ENCODE measurements around the gene DNHD1.

Gene DNHD1

GRCh38 chr11:6611092-6611962 is 114.2 kb downstream of the DNHD1 start:
- DNase-seq (ENCODE audit: low read depth, low spot score) = peak; percentile 30

DNA sequence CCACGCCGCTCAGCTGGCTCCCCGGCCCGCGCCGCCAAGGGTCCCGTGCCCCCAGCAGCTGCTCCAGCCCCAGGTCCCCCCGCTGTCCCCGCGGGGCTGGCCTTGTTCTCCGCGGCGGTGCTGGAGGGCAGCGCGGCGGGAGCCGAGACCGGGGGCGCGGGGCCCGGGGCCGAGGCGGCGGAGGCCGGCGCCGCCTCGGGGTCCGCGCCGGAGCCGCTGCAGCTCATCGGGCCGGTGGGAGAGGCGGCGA is 114.8 kb downstream of the DNHD1 start:
- no peak for DNase-seq (ENCODE audit: low read depth, low spot score)

GRCh38 chr11:6612213-6613041 is 115.3 kb downstream of the DNHD1 start, which contains the start of gene TAF10:
Gene TAF10, minus strand, starts transcription at chr11:6612216. Its CDS starts 27 bp downstream, at chr11:6612189.
- peak; percentile 97 for DNase-seq (ENCODE audit: low read depth, low spot score)

DNA sequence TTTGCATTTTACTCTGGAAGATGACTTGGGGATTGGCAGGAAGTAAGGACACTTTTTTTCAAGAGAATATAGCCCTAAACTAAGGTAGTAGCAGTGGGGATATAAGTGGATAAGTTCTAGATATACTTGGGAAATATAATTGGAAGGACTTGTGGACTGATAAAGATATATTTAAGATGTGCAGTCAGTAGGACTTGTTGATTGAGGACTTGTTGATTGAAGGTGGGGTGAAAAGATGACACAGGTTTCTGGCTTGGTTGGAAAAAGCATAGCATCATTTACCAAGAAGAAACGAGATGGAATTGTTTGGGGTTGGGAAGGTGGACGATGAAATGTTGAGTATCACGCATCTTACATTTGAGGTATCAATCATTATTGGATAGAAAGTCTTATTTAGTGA is 116.4 kb downstream of the DNHD1 start:
- DNase-seq (ENCODE audit: low read depth, low spot score) = no peak

- DNase-seq (ENCODE audit: low read depth, low spot score) = no peak
Observed at GRCh38 chr11:6614446-6614845, 117.4 kb downstream of the DNHD1 start.

- no peak for DNase-seq (ENCODE audit: low read depth, low spot score)
Observed at GRCh38 chr11:6615046-6615445, 118.0 kb downstream of the DNHD1 start.

GRCh38 chr11:6615882-6616585 is 119.0 kb downstream of the DNHD1 start:
- no peak for DNase-seq (ENCODE audit: low read depth, low spot score)

DNA sequence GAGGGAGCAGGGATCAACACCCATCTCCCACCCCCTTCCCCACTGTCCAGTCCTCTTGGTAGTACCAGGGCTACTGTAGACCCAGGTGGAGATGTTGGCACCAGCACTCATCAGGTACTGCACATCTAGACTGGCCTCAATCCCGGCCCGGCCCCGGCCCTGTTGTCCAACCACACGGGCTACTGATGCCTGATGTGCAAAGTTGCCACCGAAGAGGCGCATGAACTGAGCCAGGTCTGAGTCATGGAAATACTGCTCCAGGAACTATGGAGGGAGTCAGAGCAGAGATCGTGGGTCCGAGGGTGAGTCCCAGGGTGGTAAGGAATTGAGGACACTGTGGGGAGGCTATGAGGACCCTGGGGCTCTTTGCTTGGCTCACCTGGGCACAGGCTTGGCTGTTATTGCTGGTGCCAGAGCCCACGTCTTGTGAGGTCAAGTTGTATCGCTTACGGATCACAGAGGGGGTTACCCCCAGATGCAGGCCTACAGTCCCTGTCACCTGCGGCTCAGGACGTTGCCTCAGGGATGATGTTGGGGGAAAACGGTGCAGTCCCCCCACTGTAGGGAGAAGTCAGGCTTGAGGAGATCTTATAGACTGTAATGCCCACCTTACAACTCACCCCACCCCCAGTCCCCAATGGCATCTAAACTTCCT is 119.6 kb downstream of the DNHD1 start:
- DNase-seq (ENCODE audit: low read depth, low spot score) = no peak

DNA sequence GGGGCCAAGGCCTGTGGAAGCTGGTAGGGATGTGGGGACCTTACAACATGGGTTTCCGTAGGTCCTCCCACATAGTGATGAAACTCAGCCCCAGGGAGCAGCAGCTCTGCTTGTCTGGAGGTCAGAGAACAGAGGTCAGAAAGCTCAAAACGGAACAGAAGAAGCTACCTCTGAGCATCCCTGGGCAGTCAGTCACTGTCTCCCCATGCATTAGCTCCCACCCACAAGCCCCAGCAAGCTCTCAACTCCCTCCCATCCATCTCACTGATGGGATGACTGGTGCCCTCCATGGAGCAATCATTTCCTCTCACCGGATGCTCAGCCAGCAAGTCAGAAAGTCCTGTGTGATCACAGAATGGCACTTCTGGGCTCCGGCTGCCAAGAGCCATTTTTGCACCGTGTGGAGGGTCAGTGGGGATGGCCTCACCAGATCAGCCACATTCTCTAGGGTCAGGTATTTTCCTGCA is 120.3 kb downstream of the DNHD1 start:
- DNase-seq (ENCODE audit: low read depth, low spot score) = no peak

GRCh38 chr11:6618117-6619003 is 121.3 kb downstream of the DNHD1 start:
- no peak for DNase-seq (ENCODE audit: low read depth, low spot score)

DNA sequence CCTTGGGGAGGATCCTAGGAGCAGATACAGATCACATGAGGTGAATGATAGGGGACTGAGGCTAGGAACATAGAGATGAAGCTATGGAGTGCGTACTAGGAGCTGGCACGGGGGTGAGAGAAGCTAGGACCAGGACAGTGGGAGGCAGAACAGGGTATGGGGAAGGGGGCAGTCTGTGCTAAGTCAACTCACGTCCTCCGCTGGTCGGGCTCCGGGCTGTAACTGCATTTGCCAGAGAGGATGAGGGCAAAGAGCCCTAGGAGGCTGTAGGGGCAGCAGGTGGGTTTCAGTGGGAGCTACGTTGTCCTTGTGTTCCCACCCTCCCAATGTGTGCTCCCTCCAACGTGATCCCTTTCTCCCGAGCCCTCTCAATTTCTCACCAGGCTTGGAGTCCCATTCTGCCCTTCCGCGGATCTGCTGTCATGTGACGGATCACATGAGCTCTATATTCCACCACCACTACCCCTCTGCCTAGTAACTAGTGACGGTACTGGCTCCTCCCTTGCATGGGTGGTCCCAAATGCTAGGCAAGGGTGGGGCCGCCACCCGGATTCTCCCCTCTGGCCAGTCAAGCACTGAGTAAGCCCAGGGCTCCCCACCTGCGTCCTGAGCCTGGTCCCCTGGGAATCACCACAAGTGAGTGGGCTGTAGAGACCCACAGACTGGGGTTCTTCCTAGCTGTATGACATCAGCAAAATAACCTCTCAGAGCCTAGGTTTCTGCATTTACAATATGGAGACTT is 122.1 kb downstream of the DNHD1 start, which contains the start of gene TPP1:
TPP1 (minus strand) TSS at position 419 of the 742 bp plus-strand sequence; CDS start at position 397, 22 bp downstream.
- peak; percentile 94 for DNase-seq (ENCODE audit: low read depth, low spot score)

- DNase-seq (ENCODE audit: low read depth, low spot score) = no peak
Observed at GRCh38 chr11:6620636-6621035, 123.6 kb downstream of the DNHD1 start.
